ENCODE results near the gene H2AZ2. TPM values are rescaled to one million over a fixed set of nuclear protein-coding genes. Genes with fewer than 3 reads are reported as not detected.
A peak's percentile ranks its signal among the peaks of the same experiment; 100 is the strongest.
"Not testable (repeated sequence)": the region's sequence is repeated elsewhere in the genome, so short reads cannot be mapped to it uniquely, and the experiment has no call there.

Gene H2AZ2
- total and polyA plus RNA-seq, 2 experiments from 2014 or later: 178 to 319 TPM

GRCh38 chr7:44849259-44849884 lies 1.5 kb upstream of the H2AZ2 start:
- no peaks in the 10 kb centered on the region for H3K27me3 ChIP-seq
- H3K4me1 ChIP-seq (ENCODE audit: low read depth): no peaks in the 10 kb centered on the region
- H3K36me3 ChIP-seq: no peaks in the 10 kb centered on the region
- no peaks in the 10 kb centered on the region for H3K9me3 ChIP-seq (ENCODE audit: low read depth)
- DNase-seq (ENCODE audit: low read depth in 1 of 2, low spot score in 1 of 2): no peak
- TF ChIP-seq CTCF (IDR thresholded peaks at IDR 0.05; ENCODE audit: low read depth, low read length): no peak
- no peak overlapping the region for H3K27ac ChIP-seq
- H3K4me3 ChIP-seq: peak overlapping the region; percentile 49

GRCh38 chr7:44847509-44847919 lies 373 bp downstream of the H2AZ2 start:
- Histone ChIP-seq H3K36me3 (no peaks in the 10 kb centered on the region), H3K27ac (peak overlapping the region; percentile 98), H3K4me3 (peak overlapping the region; percentile 65), H3K27me3 (no peaks in the 10 kb centered on the region), H3K9me3 (ENCODE audit: low read depth) (no peaks in the 10 kb centered on the region), H3K4me1 (ENCODE audit: low read depth) (no peaks in the 10 kb centered on the region)
- DNase-seq (ENCODE audit: low read depth in 1 of 2, low spot score in 1 of 2): peak; percentile 88 to 89
- peak; percentile 79 for TF ChIP-seq CTCF (IDR thresholded peaks at IDR 0.05; ENCODE audit: low read depth, low read length)

- DNase-seq (ENCODE audit: low read depth in 1 of 2, low spot score in 1 of 2): no peak
- no peaks in the 10 kb centered on the region for H3K27me3 ChIP-seq
- no peaks in the 10 kb centered on the region for H3K36me3 ChIP-seq
- H3K4me1 ChIP-seq (ENCODE audit: low read depth): no peaks in the 10 kb centered on the region
- no peak for TF ChIP-seq CTCF (IDR thresholded peaks at IDR 0.05; ENCODE audit: low read depth, low read length)
- peak overlapping the region; percentile 98 for H3K27ac ChIP-seq
- no peaks in the 10 kb centered on the region for H3K9me3 ChIP-seq (ENCODE audit: low read depth)
- peak overlapping the region; percentile 65 for H3K4me3 ChIP-seq
These were observed 925 bp downstream of the H2AZ2 start for GRCh38 chr7:44846816-44847508.

- H3K9me3 ChIP-seq (ENCODE audit: low read depth); H3K27me3 ChIP-seq; H3K4me1 ChIP-seq (ENCODE audit: low read depth); H3K36me3 ChIP-seq; DNase-seq (ENCODE audit: low read depth in 1 of 2, low spot score in 1 of 2): not testable (repeated sequence)
- Histone ChIP-seq H3K4me3 (peak overlapping the region; percentile 65), H3K27ac (peak overlapping the region; percentile 98)
These were observed 1.5 kb downstream of the H2AZ2 start for GRCh38 chr7:44846390-44846789.

- Histone ChIP-seq H3K36me3 (no peaks in the 10 kb centered on the region), H3K27me3 (no peaks in the 10 kb centered on the region), H3K4me1 (ENCODE audit: low read depth) (no peaks in the 10 kb centered on the region), H3K4me3 (no peak overlapping the region), H3K27ac (no peak overlapping the region), H3K9me3 (ENCODE audit: low read depth) (no peaks in the 10 kb centered on the region)
- TF ChIP-seq CTCF (IDR thresholded peaks at IDR 0.05; ENCODE audit: low read depth, low read length): no peak
- no peak for DNase-seq (ENCODE audit: low read depth in 1 of 2, low spot score in 1 of 2)
These were observed 2.4 kb downstream of the H2AZ2 start for GRCh38 chr7:44845451-44845850.

- not testable (repeated sequence) for H3K27me3 ChIP-seq; H3K9me3 ChIP-seq (ENCODE audit: low read depth); H3K36me3 ChIP-seq; H3K4me3 ChIP-seq; DNase-seq (ENCODE audit: low read depth in 1 of 2, low spot score in 1 of 2); H3K4me1 ChIP-seq (ENCODE audit: low read depth); H3K27ac ChIP-seq
These were observed 4.4 kb downstream of the H2AZ2 start for GRCh38 chr7:44843440-44843839.

GRCh38 chr7:44842675-44843074 lies 5.2 kb downstream of the H2AZ2 start:
- H3K4me3 ChIP-seq; H3K4me1 ChIP-seq (ENCODE audit: low read depth); H3K27ac ChIP-seq; H3K27me3 ChIP-seq; H3K9me3 ChIP-seq (ENCODE audit: low read depth); H3K36me3 ChIP-seq: not testable (repeated sequence)
- peak in 1 of 2 donors; percentile 28 for DNase-seq (ENCODE audit: low read depth in 1 of 2, low spot score in 1 of 2)
